GM18511 (cell line): ENCODE measurements around the gene CHST4.
"Not testable (repeated sequence)": the region's sequence is repeated elsewhere in the genome, so short reads cannot be mapped to it uniquely, and the experiment has no call there.

ENCODE experiments used
- ATAC-seq: cut with Tn5 transposase; IDR thresholded peaks from one replicate; pipeline ENCODE4 v1.9.1; 2021; ENCODE audit warnings: mild to moderate bottlenecking, moderate library complexity; ENCODE audit not compliant: unreplicated experiment

Gene CHST4

GRCh38 chr16:71524566-71525553 lies 1.4 kb upstream of the CHST4 start:
- ATAC-seq = no peak

GRCh38 chr16:71528257-71528656 lies 2.0 kb downstream of the CHST4 start:
- ATAC-seq = no peak

GRCh38 chr16:71528863-71529262 lies 2.6 kb downstream of the CHST4 start:
- no peak for ATAC-seq

GRCh38 chr16:71532366-71532765 lies 6.1 kb downstream of the CHST4 start:
- ATAC-seq = no peak

- ATAC-seq = no peak
Measured at GRCh38 chr16:71536752-71537499, 10.7 kb downstream of the CHST4 start.

GRCh38 chr16:71537643-71538042 lies 11.4 kb downstream of the CHST4 start:
- ATAC-seq = peak; percentile 72

- ATAC-seq = peak; percentile 69
Measured at GRCh38 chr16:71542377-71542776, 16.2 kb downstream of the CHST4 start.

- no peak for ATAC-seq
Measured at GRCh38 chr16:71547168-71547567, 20.9 kb downstream of the CHST4 start.

GRCh38 chr16:71552698-71553503 lies 26.7 kb downstream of the CHST4 start:
- no peak for ATAC-seq

GRCh38 chr16:71555230-71555891 lies 29.1 kb downstream of the CHST4 start:
- no peak for ATAC-seq

GRCh38 chr16:71557299-71557698 lies 31.1 kb downstream of the CHST4 start:
- ATAC-seq = no peak

GRCh38 chr16:71557954-71558582 lies 31.8 kb downstream of the CHST4 start:
- ATAC-seq = no peak

- no peak for ATAC-seq
Measured at GRCh38 chr16:71559855-71560254, 33.6 kb downstream of the CHST4 start.

- ATAC-seq = not testable (repeated sequence)
Measured at GRCh38 chr16:71561886-71562285, 35.7 kb downstream of the CHST4 start.

GRCh38 chr16:71562552-71562951 lies 36.3 kb downstream of the CHST4 start:
- no peak for ATAC-seq

- ATAC-seq = peak; percentile 82
Measured at GRCh38 chr16:71564335-71564967, 38.2 kb downstream of the CHST4 start.

- no peak for ATAC-seq
Measured at GRCh38 chr16:71565812-71566700, 39.8 kb downstream of the CHST4 start.

- ATAC-seq = no peak
Measured at GRCh38 chr16:71567931-71568330, 41.7 kb downstream of the CHST4 start.

- ATAC-seq = no peak
Measured at GRCh38 chr16:71568551-71568950, 42.3 kb downstream of the CHST4 start.
